Loucy (cell line): ENCODE measurements around the gene ATXN7L3.

Experiments
- H2AFZ ChIP-seq: fragments of 200-600 bp; sonication (generic); 2 replicates; pipeline ENCODE4 v1.6.0; 2016; ENCODE audit warnings: antibody characterized with exemption, mild to moderate bottlenecking, low read length, moderate library complexity
- H3F3A ChIP-seq: fragments of 200-600 bp; 2 replicates; pipeline ENCODE4 v1.6.0; 2016; ENCODE audit warnings: antibody characterized with exemption, low read depth, mild to moderate bottlenecking
- H3K27me3 ChIP-seq: fragments of 200-600 bp; sonication (generic); 2 replicates; pipeline ENCODE4 v1.6.1; 2014; ENCODE audit warnings: low read length, mild to moderate bottlenecking; ENCODE audit not compliant: insufficient read depth, poor library complexity, severe bottlenecking
- H3K36me3 ChIP-seq: fragments of 200-600 bp; sonication (generic); 2 replicates; pipeline ENCODE4 v1.6.1; 2016; ENCODE audit warnings: low read length; ENCODE audit not compliant: insufficient read depth
- H3K4me1 ChIP-seq: fragments of 200-600 bp; sonication (generic); 2 replicates; pipeline ENCODE4 v1.5.1; 2014; ENCODE audit warnings: low read length, mild to moderate bottlenecking; ENCODE audit not compliant: insufficient read depth, poor library complexity, severe bottlenecking
- H3K4me2 ChIP-seq: fragments of 200-600 bp; sonication (generic); 2 replicates; pipeline ENCODE4 v1.6.0; 2014; ENCODE audit warnings: antibody characterized with exemption, low read length, low read depth, mild to moderate bottlenecking; ENCODE audit not compliant: poor library complexity, severe bottlenecking
- H3K4me3 ChIP-seq: fragments of 200-600 bp; sonication (generic); 2 replicates; pipeline ENCODE4 v1.5.1; 2014; ENCODE audit warnings: low read length, mild to moderate bottlenecking, mixed read lengths; ENCODE audit not compliant: poor library complexity, severe bottlenecking
- H3K79me2 ChIP-seq: fragments of 200-600 bp; sonication (generic); 2 replicates; pipeline ENCODE4 v1.6.1; 2014; ENCODE audit warnings: low read length; ENCODE audit not compliant: insufficient read depth
- H3K9ac ChIP-seq: fragments of 200-600 bp; sonication (generic); 2 replicates; pipeline ENCODE4 v1.6.0; 2014; ENCODE audit warnings: mild to moderate bottlenecking, low read depth, low read length, moderate library complexity; ENCODE audit not compliant: poor library complexity, severe bottlenecking
- H3K9me2 ChIP-seq: fragments of 200-600 bp; sonication (generic); replicated peaks from 2 replicates; pipeline ENCODE4 v1.6.1; 2016; ENCODE audit warnings: low read depth, low read length, mixed read lengths
- H3K9me3 ChIP-seq: fragments of 200-600 bp; sonication (generic); 2 replicates; pipeline ENCODE4 v1.6.1; 2014; ENCODE audit warnings: mild to moderate bottlenecking, antibody characterized with exemption, low read length, low read depth; ENCODE audit not compliant: insufficient read depth
- H4K20me1 ChIP-seq: fragments of 200-600 bp; sonication (generic); 2 replicates; pipeline ENCODE4 v1.6.0; 2014; ENCODE audit warnings: antibody characterized with exemption, low read length, mild to moderate bottlenecking; ENCODE audit not compliant: insufficient read depth, poor library complexity, severe bottlenecking
- CTCF ChIP-seq: fragments of 200-600 bp; sonication (generic); conservative IDR thresholded peaks from 2 replicates; pipeline ENCODE4 v1.5.1; 2014; ENCODE audit warnings: mild to moderate bottlenecking, antibody characterized with exemption, low read length
- EZH2phosphoT487 ChIP-seq: fragments of 200-600 bp; IDR thresholded peaks from 2 replicates; pipeline ENCODE4 v1.6.1; 2018; ENCODE audit warnings: antibody characterized with exemption, mild to moderate bottlenecking, moderate library complexity, borderline replicate concordance

Gene ATXN7L3

GRCh38 chr17:44220213-44221083 is 20.8 kb upstream of the ATXN7L3 start:
- peak overlapping the region; percentile 100 for H3K4me3 ChIP-seq
- H3K4me2 ChIP-seq = peak overlapping the region; percentile 89
- TF ChIP-seq EZH2phosphoT487 (no peak), CTCF (no peak)
- H3K79me2 ChIP-seq = peaks cover 54% of the 10 kb centered on the region
- H3K36me3 ChIP-seq = peaks cover 14% of the 10 kb centered on the region; the same call in 1 of the 2 replicates
- H2AFZ ChIP-seq = no peak overlapping the region
- peaks cover 5% of the 10 kb centered on the region for H3K27me3 ChIP-seq
- no peaks in the 10 kb centered on the region for H3K9me3 ChIP-seq
- no peaks in the 10 kb centered on the region for H3K9me2 ChIP-seq
- no peaks in the 10 kb centered on the region for H3F3A ChIP-seq
- peak overlapping the region; percentile 98 for H3K9ac ChIP-seq
- peaks cover 37% of the 10 kb centered on the region for H3K4me1 ChIP-seq
- peaks cover 24% of the 10 kb centered on the region for H4K20me1 ChIP-seq

DNA sequence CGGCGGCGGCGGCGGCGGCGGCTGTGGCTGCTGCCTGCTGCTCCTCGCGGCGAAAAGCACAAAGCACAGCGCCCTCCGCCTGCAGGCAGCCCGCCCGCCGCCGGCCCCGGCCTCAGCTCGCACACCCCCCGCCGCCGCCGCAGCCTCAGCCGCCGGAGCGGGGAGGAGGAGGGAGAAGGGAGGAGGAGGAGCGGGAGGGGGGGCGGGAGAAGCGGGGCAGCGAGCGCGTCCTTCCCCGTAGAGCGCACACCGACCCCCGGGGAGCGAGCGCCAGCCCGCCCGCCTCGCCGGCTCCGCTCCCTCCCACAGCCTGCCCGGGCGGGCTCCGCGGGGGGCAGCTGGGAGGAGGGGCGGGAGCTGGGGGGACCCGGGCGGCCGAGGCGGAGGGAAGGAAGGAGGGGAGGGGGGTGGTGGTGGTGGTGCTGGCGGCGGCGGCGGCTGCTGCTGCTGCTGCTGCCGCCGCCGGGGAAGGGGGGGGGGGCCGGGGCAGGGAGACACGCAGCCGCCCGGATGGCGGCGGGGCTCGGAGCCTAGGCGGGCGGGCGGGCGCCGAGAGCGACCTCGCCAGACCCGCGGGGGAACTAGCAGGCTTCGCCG is 20.0 kb upstream of the ATXN7L3 start, which contains the start of gene UBTF:
UBTF (minus strand) TSS at position 60 of the 597 bp plus-strand sequence. CDS start 1,446 bp downstream, outside the sequence.
- H3K9me2 ChIP-seq = no peaks in the 10 kb centered on the region
- H3K4me3 ChIP-seq = peak within 1 kb of the TSS; percentile 100
- H3K4me1 ChIP-seq = peaks cover 38% of the 10 kb centered on the region
- no peaks in the 10 kb centered on the region for H3F3A ChIP-seq
- H3K9ac ChIP-seq = peak within 1 kb of the TSS; percentile 98
- H3K79me2 ChIP-seq = peaks cover 61% of the 10 kb centered on the region
- peak within 1 kb of the TSS; percentile 69 for H3K4me2 ChIP-seq
- H3K9me3 ChIP-seq = no peaks in the 10 kb centered on the region
- peaks cover 5% of the 10 kb centered on the region for H3K27me3 ChIP-seq
- peaks cover 21% of the 10 kb centered on the region; the same call in 1 of the 2 replicates for H3K36me3 ChIP-seq
- H4K20me1 ChIP-seq = peaks cover 31% of the 10 kb centered on the region
- H2AFZ ChIP-seq = no peak within 1 kb of the TSS
- no peak for TF ChIP-seq CTCF
- TF ChIP-seq EZH2phosphoT487 = no peak

DNA sequence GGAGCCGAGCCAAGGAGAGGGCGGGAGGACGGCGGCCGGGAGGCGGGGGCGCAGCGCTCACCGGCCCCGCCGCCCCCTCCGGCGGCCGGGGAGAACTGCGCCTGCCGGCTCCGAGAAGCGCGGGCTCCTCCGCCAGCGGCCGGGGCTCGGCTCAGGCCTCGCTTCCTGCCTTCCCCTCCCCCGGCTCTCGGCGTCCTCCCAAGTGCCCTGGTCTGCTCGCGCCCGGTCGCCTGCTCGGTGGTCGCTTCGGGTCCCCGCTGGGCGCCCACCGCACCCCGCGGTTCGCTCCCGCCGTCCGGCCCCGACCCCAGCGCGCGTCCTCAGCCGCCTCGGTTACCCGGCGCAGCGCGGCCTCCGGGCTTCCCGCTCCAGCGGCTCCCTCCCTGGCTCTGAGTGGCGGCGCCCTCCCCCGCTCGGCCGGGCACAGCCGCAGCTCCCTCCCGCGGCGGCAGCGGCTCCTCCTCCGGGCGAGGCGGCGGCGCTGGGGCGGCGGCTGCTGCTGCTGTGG is 19.5 kb upstream of the ATXN7L3 start:
- TF ChIP-seq CTCF (peak; percentile 28), EZH2phosphoT487 (no peak)
- Histone ChIP-seq H3K36me3 (peaks cover 27% of the 10 kb centered on the region; the same call in 1 of the 2 replicates), H3F3A (no peaks in the 10 kb centered on the region), H3K27me3 (peaks cover 5% of the 10 kb centered on the region), H2AFZ (no peak overlapping the region), H3K4me2 (no peak overlapping the region), H3K4me3 (peak overlapping the region; percentile 100), H3K9me3 (no peaks in the 10 kb centered on the region), H3K4me1 (peaks cover 38% of the 10 kb centered on the region), H3K9ac (peak overlapping the region; percentile 98), H4K20me1 (peaks cover 37% of the 10 kb centered on the region), H3K9me2 (no peaks in the 10 kb centered on the region), H3K79me2 (peaks cover 67% of the 10 kb centered on the region)
